Measurements from ENCODE around the gene RBFOX1. TPM values are rescaled to one million over a fixed set of nuclear protein-coding genes. Genes with fewer than 3 reads are reported as not detected.

Gene RBFOX1
- polyA plus RNA-seq, 1 of the 3 experiments (the other 2 are of a cell fraction), result not detected

- Histone ChIP-seq H4K20me1 (ENCODE audit: insufficient read depth) (no peaks in the 10 kb centered on the region), H3K79me2 (ENCODE audit: insufficient read depth) (no peaks in the 10 kb centered on the region), H3K9me2 (no peaks in the 10 kb centered on the region), H3K4me1 (ENCODE audit: control insufficient read depth in 1 of 2, insufficient read depth in 2 of 2, low read depth in 1 of 2, low read length in 1 of 2) (no peaks in the 10 kb centered on the region), H3F3A (replicated peaks; ENCODE audit: insufficient read depth) (no peaks in the 10 kb centered on the region), H3K9ac (no peak overlapping the region), H3K9me3 (no peaks in the 10 kb centered on the region), H3K27me3 (ENCODE audit: insufficient read depth) (no peaks in the 10 kb centered on the region), H3K4me3 (ENCODE audit: low read depth in 2 of 2, low read length in 1 of 2) (no peak overlapping the region), H2AFZ (ENCODE audit: low read depth) (no peak overlapping the region), H3K4me2 (no peak overlapping the region), H3K36me3 (replicated peaks in 1 of 2; ENCODE audit: control insufficient read depth in 1 of 2, insufficient read depth in 2 of 2, low read length in 1 of 2) (no peaks in the 10 kb centered on the region), H3K27ac (ENCODE audit: low read depth in 2 of 2, low read length in 1 of 2) (no peak overlapping the region)
- no peak for DNase-seq
- 3% methylated on average over 1 of the region's 1 CpG for WGBS (ENCODE audit: low lambda C conversion rate)
- no peak for TF ChIP-seq JUND (IDR thresholded peaks at IDR 0.05)
- TF ChIP-seq PBX3 (IDR thresholded peaks at IDR 0.05), result no peak
- no peak for TF ChIP-seq USF2 (IDR thresholded peaks at IDR 0.05; ENCODE audit: borderline replicate concordance, low read depth, low read length)
- no peak for TF ChIP-seq ELF1 (IDR thresholded peaks at IDR 0.05)
- no peak for TF ChIP-seq TCF12 (IDR thresholded peaks at IDR 0.05)
- no peak for TF ChIP-seq CHD2 (IDR thresholded peaks at IDR 0.05; ENCODE audit: low read length, partially characterized antibody)
- TF ChIP-seq MXI1 (IDR thresholded peaks at IDR 0.05; ENCODE audit: low read depth, low read length), result no peak
- TF ChIP-seq YY1 (IDR thresholded peaks at IDR 0.05; ENCODE audit: low read depth), result no peak
- no peak for TF ChIP-seq EP300 (IDR thresholded peaks at IDR 0.05; ENCODE audit: borderline replicate concordance in 1 of 2, low read depth in 1 of 2, low read length in 1 of 2)
- TF ChIP-seq FOXJ3 (CRISPR knock-in tag; IDR thresholded peaks at IDR 0.05), result no peak
- TF ChIP-seq FOXM1 (IDR thresholded peaks at IDR 0.05; ENCODE audit: low read depth), result no peak
- no peak for TF ChIP-seq SMC3 (IDR thresholded peaks at IDR 0.05; ENCODE audit: low read depth, low read length)
- TF ChIP-seq TEAD4 (IDR thresholded peaks at IDR 0.05; ENCODE audit: borderline replicate concordance, insufficient read depth), result no peak
- no peak for TF ChIP-seq RCOR1 (IDR thresholded peaks at IDR 0.05; ENCODE audit: low read length)
- TF ChIP-seq USF1 (IDR thresholded peaks at IDR 0.05; ENCODE audit: borderline replicate concordance, low read depth), result no peak
- no peak for TF ChIP-seq IRF3 (IDR thresholded peaks at IDR 0.05; ENCODE audit: low read depth, low read length)
- no peak for TF ChIP-seq NRF1 (IDR thresholded peaks at IDR 0.05; ENCODE audit: low read depth, low read length)
- ChIA-PET POLR2A (no interaction called here), CTCF (no interaction called here)
Observed at GRCh38 chr16:7492122-7492521, 159.5 kb downstream of the RBFOX1 start.

Measured in SK-N-SH (cell line).